CD4-positive, CD25-positive, alpha-beta regulatory T cell (primary cell): ENCODE measurements around the gene ARHGAP23. TPM values are rescaled to one million over a fixed set of nuclear protein-coding genes. Genes with fewer than 3 reads are reported as not detected.

Source experiments
- ATAC-seq, 2 donors: fragments of 150-1000 bp; cut with Tn5 transposase; one replicate each; pipeline ENCODE4 v1.10.0; 2021; ENCODE audit warnings: low read depth in 2 of 2, moderate number of reproducible peaks in 2 of 2, moderate library complexity in 1 of 2
- DNase-seq, 3 donors: peaks; one replicate each; pipeline versions ENCODE4 v3.0.0 to v3.0.0-alpha.2; 2012 to 2022; ENCODE audit warnings: mixed read lengths in 1 of 3
- H3K27ac ChIP-seq: one replicate; pipeline ENCODE4 v1.7.0; 2013; ENCODE audit warnings: mild to moderate bottlenecking, low read length; ENCODE audit not compliant: insufficient read depth, poor library complexity, severe bottlenecking
- H3K27me3 ChIP-seq: one replicate; pipeline ENCODE4 v1.7.0; 2013; ENCODE audit warnings: low read length; ENCODE audit not compliant: control insufficient read depth, insufficient read depth
- H3K36me3 ChIP-seq: one replicate; pipeline ENCODE4 v1.7.0; 2013; ENCODE audit warnings: mild to moderate bottlenecking, low read length, moderate library complexity; ENCODE audit not compliant: control insufficient read depth, insufficient read depth
- H3K4me1 ChIP-seq: 2 replicates; pipeline ENCODE4 v1.7.0; 2013; ENCODE audit warnings: mild to moderate bottlenecking, low read length; ENCODE audit not compliant: insufficient read depth, control insufficient read depth, poor library complexity, severe bottlenecking
- H3K4me3 ChIP-seq: one replicate; pipeline ENCODE4 v1.7.0; 2013; ENCODE audit warnings: low read depth, mild to moderate bottlenecking, low read length, moderate library complexity
- H3K9me3 ChIP-seq, 2 experiments: 1 replicate in 1 of 2; 2 replicates in 1 of 2; pipeline ENCODE4 v1.7.0; 2013; ENCODE audit warnings: low read length in 2 of 2, mild to moderate bottlenecking in 1 of 2, moderate library complexity in 1 of 2; ENCODE audit not compliant: control insufficient read depth in 2 of 2
- H3K27ac Mint-ChIP-seq, 3 donors: one replicate each; pipeline ENCODE4 v1.8.0; 2020 to 2022; ENCODE audit warnings: mild to moderate bottlenecking in 3 of 3, mixed read lengths in 3 of 3, moderate library complexity in 2 of 3
- H3K27me3 Mint-ChIP-seq: one replicate; pipeline ENCODE4 v1.8.0; 2022; ENCODE audit warnings: mild to moderate bottlenecking, mixed read lengths
- H3K36me3 Mint-ChIP-seq: one replicate; pipeline ENCODE4 v1.8.0; 2020; ENCODE audit warnings: mixed read lengths
- H3K4me1 Mint-ChIP-seq, 4 donors: one replicate each; pipeline ENCODE4 v1.8.0; 2020 to 2022; ENCODE audit warnings: mixed read lengths in 4 of 4, mild to moderate bottlenecking in 1 of 4
- H3K4me3 Mint-ChIP-seq, 4 donors: one replicate each; pipeline ENCODE4 v1.8.0; 2020 to 2022; ENCODE audit warnings: mild to moderate bottlenecking in 4 of 4, mixed read lengths in 4 of 4, moderate library complexity in 3 of 4
- H3K9me3 Mint-ChIP-seq, 7 donors: one replicate each; pipeline ENCODE4 v1.8.0; 2020 to 2022; ENCODE audit warnings: mixed read lengths in 7 of 7, mild to moderate bottlenecking in 3 of 7, moderate library complexity in 2 of 7
- polyA plus RNA-seq, 4 donors: library from polyadenylated mRNA; unstranded; fragments of 300-500 nt; fragmentation: Illumina TruSeq; gene quantifications; one replicate each; pipeline ENCODE4 v1.2.3, GENCODE V29; 2021
- total RNA-seq: library from RNA; stranded (reverse); gene quantifications from one replicate; pipeline ENCODE4 v1.2.3, GENCODE V29; 2022

The ARHGAP23 gene
- total and polyA plus RNA-seq, 5 donors from 2014 or later = 0.22 to 2.3 (median 0.30) TPM; not detected in 2

DNA sequence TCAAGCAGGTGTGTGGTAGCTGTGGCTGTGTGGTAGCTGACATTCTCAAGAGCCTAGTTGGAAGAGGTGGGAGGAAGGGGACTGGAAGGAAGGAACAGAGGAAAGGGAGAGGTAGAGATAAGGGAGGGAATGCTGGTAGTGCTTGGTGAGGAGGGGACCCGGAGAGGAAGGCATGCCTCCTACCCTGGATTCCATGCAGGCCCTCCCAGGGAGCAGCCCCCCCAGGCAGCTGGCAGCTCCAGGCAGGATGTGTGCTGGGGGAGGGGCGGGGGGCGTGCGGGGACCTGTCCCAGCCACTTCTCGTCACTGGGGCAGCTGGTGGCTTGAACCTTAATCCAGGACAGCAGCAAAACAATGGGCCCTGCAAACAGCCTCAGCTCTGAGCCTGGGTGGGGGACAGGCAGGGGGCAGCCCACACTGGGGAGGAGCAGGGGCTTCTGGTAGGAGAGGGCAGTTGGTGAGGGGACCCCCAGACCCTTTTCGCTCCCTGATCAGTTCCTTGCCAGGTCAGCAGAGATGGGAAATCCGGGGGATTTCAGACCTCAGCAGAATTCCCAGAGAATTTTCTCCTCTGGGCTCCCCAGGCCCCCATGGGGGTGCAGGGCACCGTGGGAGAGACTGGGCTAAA, 27.1 kb downstream of the ARHGAP23 start:
- H3K27ac ChIP-seq = no peak overlapping the region
- peaks cover 0 to 11% (median 7%) of the 10 kb centered on the region in 4 donors for H3K4me1 Mint-ChIP-seq

DNA sequence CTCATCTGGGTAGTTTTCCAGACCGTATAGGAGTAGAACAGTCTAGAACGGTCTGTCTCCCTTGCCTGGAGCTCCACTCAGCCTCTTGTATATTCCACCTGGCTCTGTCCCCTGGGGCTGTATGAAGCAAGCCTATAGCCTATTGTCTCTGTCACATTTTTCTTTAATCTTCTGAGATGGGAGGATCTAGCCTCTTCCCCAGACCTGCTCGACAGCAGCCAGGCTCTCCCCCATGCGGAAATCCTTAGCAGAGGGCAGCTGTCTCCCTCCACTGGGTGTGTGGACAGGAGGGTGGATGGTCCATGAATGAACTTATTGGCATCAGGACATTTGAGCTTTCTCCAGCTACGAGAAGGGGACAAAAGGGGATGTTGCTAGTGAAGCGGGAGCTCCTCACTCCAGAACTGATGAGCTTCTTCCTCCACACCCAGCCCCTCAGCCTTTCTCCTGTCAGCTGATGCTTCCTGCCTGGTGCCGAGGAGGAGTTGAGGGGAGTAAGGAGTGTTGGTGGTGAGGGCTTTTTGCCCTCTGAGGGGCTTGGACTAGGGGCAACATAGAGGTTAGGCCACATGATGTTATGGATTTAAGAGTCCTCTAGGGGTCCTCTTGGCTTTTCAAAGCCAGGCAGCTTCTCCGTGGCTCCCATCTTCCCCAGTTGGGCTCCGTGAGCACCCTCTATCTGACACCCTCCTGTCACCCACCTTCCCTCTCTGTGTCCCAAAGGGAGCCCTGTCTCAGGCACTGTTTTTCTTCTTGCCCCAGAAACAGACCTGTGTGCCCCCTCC, 28.0 kb downstream of the ARHGAP23 start:
- H3K27me3 ChIP-seq = no peaks in the 10 kb centered on the region
- peaks cover 0 to 4% (median 0%) of the 10 kb centered on the region in 7 donors for H3K9me3 Mint-ChIP-seq
- H3K4me3 Mint-ChIP-seq = no peak overlapping the region
- H3K36me3 ChIP-seq = no peaks in the 10 kb centered on the region
- H3K27me3 Mint-ChIP-seq = peaks cover 40% of the 10 kb centered on the region
- H3K4me1 Mint-ChIP-seq = peaks cover 0 to 11% (median 7%) of the 10 kb centered on the region in 4 donors
- DNase-seq (no peak), ATAC-seq (no peak)
- no peak overlapping the region for H3K4me3 ChIP-seq
- no peaks in the 10 kb centered on the region for H3K9me3 ChIP-seq
- H3K36me3 Mint-ChIP-seq = no peaks in the 10 kb centered on the region
- H3K27ac Mint-ChIP-seq = no peak overlapping the region
- H3K4me1 ChIP-seq = no peaks in the 10 kb centered on the region
- H3K27ac ChIP-seq = no peak overlapping the region

More for the DNA sequence above, 27.1 kb downstream of the ARHGAP23 start:
- H3K27ac Mint-ChIP-seq = no peak overlapping the region
- H3K4me1 ChIP-seq = no peaks in the 10 kb centered on the region
- H3K9me3 Mint-ChIP-seq = peaks cover 0 to 4% (median 0%) of the 10 kb centered on the region in 7 donors
- H3K4me3 ChIP-seq = no peak overlapping the region
- no peaks in the 10 kb centered on the region for H3K36me3 Mint-ChIP-seq
- H3K9me3 ChIP-seq = no peaks in the 10 kb centered on the region
- no peak for DNase-seq
- no peak overlapping the region for H3K4me3 Mint-ChIP-seq
- no peaks in the 10 kb centered on the region for H3K36me3 ChIP-seq
- H3K27me3 ChIP-seq = no peaks in the 10 kb centered on the region
- ATAC-seq = no peak
- H3K27me3 Mint-ChIP-seq = peaks cover 47% of the 10 kb centered on the region

DNA sequence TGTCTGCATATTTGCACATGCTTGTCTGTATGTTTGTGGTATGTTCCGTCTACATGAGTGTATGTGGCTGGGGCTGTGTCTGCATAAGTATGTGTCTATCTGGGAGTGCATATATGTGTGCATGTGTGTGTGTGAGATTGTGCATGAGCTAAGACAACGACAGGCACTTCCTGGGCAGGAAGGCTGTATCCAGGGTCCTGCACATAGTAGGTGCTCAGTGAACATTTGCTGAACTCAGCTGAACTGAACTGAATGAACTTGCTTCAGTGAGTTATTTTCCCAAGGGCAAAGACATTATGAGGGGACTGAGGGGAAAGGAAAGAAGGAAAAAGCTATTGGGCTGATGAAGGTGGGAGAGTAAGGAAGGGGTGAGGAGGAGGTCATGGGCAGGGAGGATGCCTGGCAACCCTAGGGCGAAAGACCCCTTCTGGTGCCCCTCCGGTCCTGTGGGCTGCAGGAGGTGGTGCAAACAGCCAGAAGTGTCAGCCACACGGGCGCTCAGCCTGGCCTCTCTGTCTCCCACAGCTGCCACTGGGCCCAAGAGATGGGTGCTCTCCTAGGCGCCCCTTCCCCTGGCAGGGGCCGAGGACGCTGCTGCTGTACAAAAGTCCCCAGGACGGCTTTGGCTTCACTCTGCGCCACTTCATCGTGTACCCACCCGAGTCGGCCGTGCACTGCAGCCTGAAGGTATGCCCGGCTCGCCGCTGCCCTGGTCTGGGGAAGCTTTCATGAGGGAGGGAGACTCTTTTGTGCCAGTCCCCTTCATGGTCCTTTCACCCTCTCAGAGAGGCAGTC, 29.5 kb downstream of the ARHGAP23 start:
- H3K4me3 ChIP-seq = no peak overlapping the region
- H3K4me3 Mint-ChIP-seq = no peak overlapping the region
- no peak overlapping the region for H3K27ac Mint-ChIP-seq
- DNase-seq = no peak
- peaks cover 28% of the 10 kb centered on the region for H3K27me3 Mint-ChIP-seq
- H3K27me3 ChIP-seq = no peaks in the 10 kb centered on the region
- H3K27ac ChIP-seq = no peak overlapping the region
- no peak for ATAC-seq
- no peaks in the 10 kb centered on the region for H3K36me3 Mint-ChIP-seq
- no peaks in the 10 kb centered on the region for H3K4me1 ChIP-seq
- peaks cover 0 to 6% (median 5%) of the 10 kb centered on the region in 4 donors for H3K4me1 Mint-ChIP-seq
- no peaks in the 10 kb centered on the region for H3K9me3 ChIP-seq
- H3K36me3 ChIP-seq = no peaks in the 10 kb centered on the region
- H3K9me3 Mint-ChIP-seq = peaks cover 0 to 3% (median 0%) of the 10 kb centered on the region in 7 donors

DNA sequence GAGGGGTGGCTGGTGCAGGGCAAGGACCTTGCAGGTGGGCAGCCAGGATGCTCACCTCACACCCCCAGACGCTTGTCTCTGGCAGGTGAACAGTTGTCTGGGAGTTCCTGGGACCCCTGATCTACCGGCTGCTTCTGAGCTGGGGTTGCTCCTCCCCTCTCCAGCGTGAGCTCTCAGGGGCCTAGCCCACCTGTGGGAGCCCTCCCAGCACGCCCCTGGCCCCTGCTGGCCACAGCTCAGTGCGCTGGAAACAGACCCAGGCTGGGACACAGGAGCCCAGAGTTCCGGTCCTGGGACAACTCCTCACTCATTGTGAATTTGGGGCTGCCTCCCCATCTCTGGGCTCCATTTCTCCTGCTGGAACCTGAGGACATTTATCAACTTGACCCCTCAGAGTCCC, 30.3 kb downstream of the ARHGAP23 start:
- H3K4me3 Mint-ChIP-seq = no peak overlapping the region
- peaks cover 0 to 3% (median 0%) of the 10 kb centered on the region in 7 donors for H3K9me3 Mint-ChIP-seq
- Histone ChIP-seq H3K4me1 (no peaks in the 10 kb centered on the region), H3K4me3 (no peak overlapping the region), H3K27ac (no peak overlapping the region), H3K36me3 (no peaks in the 10 kb centered on the region), H3K9me3 (no peaks in the 10 kb centered on the region), H3K27me3 (no peaks in the 10 kb centered on the region)
- ATAC-seq = no peak
- no peak overlapping the region for H3K27ac Mint-ChIP-seq
- peaks cover 21% of the 10 kb centered on the region for H3K27me3 Mint-ChIP-seq
- H3K36me3 Mint-ChIP-seq = no peaks in the 10 kb centered on the region
- peaks cover 0 to 4% (median 0%) of the 10 kb centered on the region in 4 donors for H3K4me1 Mint-ChIP-seq
- DNase-seq = no peak

DNA sequence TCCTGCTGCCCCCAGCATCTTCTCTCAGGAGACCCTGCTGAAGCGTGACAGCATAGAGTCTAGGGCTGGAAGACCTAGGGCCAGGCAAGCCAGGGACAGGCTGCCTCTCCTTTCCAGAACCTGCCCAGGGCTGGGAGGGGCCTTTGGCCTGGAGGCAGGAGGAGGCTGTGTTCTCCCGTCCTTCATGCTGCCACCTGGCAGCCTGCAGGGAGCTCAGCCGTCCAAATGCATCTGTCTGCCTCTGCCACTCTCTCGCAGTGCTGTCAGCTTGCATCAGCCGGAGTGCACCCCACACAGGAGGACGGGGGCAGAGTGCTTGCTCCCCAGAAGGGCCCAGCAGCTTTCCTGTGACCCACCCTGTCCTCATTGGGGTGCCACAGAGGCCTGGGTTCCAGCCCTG, 31.3 kb downstream of the ARHGAP23 start:
- Histone ChIP-seq H3K27ac (no peak overlapping the region), H3K9me3 (no peaks in the 10 kb centered on the region), H3K27me3 (no peaks in the 10 kb centered on the region), H3K4me1 (no peaks in the 10 kb centered on the region), H3K36me3 (no peaks in the 10 kb centered on the region), H3K4me3 (no peak overlapping the region)
- peaks cover 0 to 3% (median 0%) of the 10 kb centered on the region in 7 donors for H3K9me3 Mint-ChIP-seq
- peaks cover 0 to 4% (median 0%) of the 10 kb centered on the region in 4 donors for H3K4me1 Mint-ChIP-seq
- DNase-seq (no peak), ATAC-seq (no peak)
- H3K27ac Mint-ChIP-seq = no peak overlapping the region
- no peaks in the 10 kb centered on the region for H3K36me3 Mint-ChIP-seq
- H3K27me3 Mint-ChIP-seq = peaks cover 16% of the 10 kb centered on the region
- H3K4me3 Mint-ChIP-seq = no peak overlapping the region

DNA sequence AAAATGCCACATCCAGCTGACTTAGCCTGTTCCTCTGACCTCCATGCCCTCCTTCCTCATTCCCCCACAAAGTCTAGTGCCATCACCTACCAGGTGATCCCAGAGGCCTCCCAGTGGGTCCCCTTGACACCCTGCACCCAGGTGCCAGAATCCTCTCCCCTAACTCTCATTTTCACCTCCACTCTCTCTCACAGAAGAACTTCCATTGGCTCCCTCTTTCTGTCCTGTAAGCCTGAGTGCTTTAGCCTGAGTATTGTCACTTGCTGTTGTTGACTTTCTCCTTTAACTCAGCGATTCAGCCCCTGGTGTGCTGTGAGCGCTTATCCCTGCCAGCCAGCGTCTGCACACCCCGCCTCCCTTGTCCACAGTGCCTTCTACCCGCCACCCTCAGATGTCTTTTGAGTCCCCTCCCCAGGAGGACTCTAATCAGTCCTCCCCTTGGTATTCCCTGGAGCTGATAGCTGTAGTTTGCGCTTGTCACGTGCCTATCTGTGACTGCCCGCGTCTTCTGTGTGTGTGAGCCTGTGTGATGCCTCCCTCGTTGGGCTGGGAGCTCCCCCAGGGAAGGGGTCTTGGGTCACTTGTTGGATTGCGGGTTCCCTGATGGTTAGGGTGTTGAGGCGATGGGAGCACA, 31.9 kb downstream of the ARHGAP23 start:
- Mint-ChIP-seq H3K4me3 (no peak overlapping the region), H3K27me3 (peaks cover 10% of the 10 kb centered on the region), H3K27ac (no peak overlapping the region), H3K36me3 (no peaks in the 10 kb centered on the region), H3K4me1 (no peaks in the 10 kb centered on the region), H3K9me3 (peaks cover 0 to 1% (median 0%) of the 10 kb centered on the region in 7 donors)
- Histone ChIP-seq H3K4me1 (no peaks in the 10 kb centered on the region), H3K27ac (no peak overlapping the region), H3K4me3 (no peak overlapping the region), H3K9me3 (no peaks in the 10 kb centered on the region), H3K36me3 (no peaks in the 10 kb centered on the region), H3K27me3 (no peaks in the 10 kb centered on the region)
- ATAC-seq = no peak
- no peak for DNase-seq
